ENCODE results near the gene ARL6IP4.
A peak's percentile ranks its signal among the peaks of the same experiment; 100 is the strongest.

ARL6IP4 gene

DNA sequence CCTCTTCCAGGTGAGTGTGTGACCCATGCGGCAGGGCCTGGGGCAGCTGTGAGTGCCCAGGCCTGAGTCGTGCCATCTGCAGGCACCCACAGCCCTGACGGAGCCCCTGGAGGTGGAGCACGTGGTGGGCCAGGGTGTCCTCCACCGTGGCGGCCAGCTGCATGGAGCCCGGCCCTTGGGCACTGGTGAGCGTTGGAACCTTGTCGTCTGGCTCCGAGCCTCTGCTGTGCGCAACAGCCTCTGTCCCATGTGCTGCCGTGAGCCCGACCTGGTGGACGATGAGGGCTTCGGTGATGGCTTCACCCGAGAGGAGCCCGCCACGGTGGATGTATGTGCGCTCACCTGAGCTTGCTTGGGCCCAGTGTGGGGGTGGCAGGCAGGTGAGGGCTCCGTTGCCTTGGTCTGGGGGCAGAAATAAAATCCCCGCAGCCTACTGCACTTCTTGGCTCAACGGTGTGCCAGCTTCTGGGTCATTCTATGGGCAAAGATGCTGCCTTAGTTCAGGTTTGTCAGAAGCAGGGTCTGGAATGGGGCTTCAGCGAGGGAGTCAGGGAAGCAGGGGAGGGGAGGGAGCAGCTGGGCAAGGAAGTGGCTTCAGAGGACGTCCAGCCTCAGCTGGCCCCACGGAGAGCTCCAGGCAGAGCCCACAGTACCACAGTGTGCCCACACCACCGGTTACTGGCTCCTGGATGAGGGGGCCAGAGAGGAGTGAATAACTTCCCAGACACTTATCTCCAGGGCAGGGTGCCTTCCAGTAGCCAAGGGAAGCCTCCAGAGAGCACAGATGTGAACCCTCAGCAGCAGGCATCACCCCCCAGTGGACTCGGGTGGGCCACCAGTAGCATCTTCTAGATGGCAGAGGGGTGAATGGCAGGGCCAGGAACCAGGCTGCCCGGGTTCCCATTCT, 1.2 kb upstream of the ARL6IP4 start:
- Histone ChIP-seq H3K27ac (peak overlapping the region in 1 of 2 donors; percentile 87), H3K4me3 (peak overlapping the region; percentile 88)
- no peak for DNase-seq (ENCODE audit: low spot score)
- TF ChIP-seq, protein P1, sequence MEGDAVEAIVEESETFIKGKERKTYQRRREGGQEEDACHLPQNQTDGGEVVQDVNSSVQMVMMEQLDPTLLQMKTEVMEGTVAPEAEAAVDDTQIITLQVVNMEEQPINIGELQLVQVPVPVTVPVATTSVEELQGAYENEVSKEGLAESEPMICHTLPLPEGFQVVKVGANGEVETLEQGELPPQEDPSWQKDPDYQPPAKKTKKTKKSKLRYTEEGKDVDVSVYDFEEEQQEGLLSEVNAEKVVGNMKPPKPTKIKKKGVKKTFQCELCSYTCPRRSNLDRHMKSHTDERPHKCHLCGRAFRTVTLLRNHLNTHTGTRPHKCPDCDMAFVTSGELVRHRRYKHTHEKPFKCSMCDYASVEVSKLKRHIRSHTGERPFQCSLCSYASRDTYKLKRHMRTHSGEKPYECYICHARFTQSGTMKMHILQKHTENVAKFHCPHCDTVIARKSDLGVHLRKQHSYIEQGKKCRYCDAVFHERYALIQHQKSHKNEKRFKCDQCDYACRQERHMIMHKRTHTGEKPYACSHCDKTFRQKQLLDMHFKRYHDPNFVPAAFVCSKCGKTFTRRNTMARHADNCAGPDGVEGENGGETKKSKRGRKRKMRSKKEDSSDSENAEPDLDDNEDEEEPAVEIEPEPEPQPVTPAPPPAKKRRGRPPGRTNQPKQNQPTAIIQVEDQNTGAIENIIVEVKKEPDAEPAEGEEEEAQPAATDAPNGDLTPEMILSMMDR (IDR thresholded peaks at IDR 0.05): no peak

DNA sequence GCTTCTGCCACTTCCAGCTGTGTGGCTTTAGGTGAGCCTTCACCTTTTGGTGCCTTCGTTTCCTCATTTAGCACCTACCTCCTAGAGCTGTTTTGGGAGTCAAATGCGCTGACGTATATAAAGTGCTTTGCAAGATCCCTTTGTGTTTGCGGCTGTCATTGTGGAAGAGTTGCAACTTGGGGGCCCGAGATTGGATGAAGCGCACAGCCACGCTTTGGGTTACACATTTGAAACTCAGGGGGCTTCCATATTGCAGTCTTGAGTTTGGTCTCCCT, 636 bp upstream of the ARL6IP4 start:
- TF ChIP-seq, protein P1 (IDR thresholded peaks at IDR 0.05): no peak
- Histone ChIP-seq H3K27ac (peak overlapping the region; percentile 83 to 87), H3K4me3 (peak overlapping the region; percentile 88)
- DNase-seq (ENCODE audit: low spot score): no peak

DNA sequence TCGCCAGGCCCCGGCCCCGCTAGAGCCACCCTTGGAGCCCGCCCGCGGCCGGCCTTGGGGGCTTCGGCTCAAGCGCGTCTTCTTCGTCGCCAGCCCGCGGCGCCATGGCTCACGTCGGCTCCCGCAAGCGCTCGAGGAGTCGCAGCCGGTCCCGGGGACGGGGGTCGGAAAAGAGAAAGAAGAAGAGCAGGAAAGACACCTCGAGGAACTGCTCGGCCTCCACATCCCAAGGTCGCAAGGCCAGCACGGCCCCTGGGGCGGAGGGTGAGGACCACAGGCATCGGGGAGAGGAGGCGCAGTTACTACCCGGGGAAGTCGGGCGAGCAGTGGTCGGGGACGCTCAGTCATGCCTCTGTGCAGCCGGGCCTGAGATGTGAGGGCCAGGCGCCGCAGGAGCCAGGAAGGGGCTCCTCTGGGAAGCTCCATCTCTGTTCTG, 573 bp downstream of the ARL6IP4 start:
- TF ChIP-seq, protein P1 (IDR thresholded peaks at IDR 0.05): no peak
- DNase-seq (ENCODE audit: low spot score): no peak
- Histone ChIP-seq H3K27ac (peak overlapping the region; percentile 83 to 87), H3K4me3 (peak overlapping the region; percentile 88)

DNA sequence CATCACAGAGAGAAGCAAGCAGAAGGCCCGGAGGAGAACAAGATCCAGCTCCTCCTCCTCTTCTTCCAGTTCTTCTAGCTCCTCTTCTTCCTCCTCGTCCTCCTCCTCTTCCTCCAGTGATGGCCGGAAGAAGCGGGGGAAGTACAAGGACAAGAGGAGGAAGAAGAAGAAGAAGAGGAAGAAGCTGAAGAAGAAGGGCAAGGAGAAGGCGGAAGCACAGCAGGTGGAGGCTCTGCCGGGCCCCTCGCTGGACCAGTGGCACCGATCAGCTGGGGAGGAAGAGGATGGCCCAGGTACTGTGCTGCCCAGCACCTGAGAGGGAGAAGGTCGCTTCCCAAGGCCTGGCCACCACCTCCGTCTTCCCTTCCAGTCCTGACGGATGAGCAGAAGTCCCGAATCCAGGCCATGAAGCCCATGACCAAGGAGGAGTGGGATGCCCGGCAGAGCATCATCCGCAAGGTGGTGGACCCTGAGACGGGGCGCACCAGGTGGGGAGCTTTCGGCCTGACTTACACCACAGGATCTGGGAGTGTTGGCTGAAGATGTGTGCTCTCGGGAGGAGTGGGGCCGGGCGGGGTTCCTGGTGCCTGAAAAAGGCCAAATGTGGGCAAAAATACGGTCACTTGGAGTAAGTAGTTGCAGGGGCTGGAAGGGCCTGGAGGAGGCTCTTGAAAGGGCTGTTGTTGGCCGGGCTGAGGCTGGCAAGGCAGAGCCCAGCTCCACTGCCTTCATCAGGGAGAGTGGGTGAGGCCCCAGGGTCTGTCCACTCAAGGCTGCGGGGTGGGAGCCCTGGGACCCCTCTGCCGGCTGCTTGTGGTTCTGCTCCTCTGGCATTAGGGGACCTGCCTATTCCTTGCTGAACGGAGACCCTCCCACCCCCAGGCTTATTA, 1.4 kb downstream of the ARL6IP4 start:
- DNase-seq (ENCODE audit: low spot score): no peak
- H3K27ac ChIP-seq: peak overlapping the region; percentile 83 to 87
- TF ChIP-seq, protein P1 (IDR thresholded peaks at IDR 0.05): no peak
- peak overlapping the region; percentile 88 for H3K4me3 ChIP-seq

DNA sequence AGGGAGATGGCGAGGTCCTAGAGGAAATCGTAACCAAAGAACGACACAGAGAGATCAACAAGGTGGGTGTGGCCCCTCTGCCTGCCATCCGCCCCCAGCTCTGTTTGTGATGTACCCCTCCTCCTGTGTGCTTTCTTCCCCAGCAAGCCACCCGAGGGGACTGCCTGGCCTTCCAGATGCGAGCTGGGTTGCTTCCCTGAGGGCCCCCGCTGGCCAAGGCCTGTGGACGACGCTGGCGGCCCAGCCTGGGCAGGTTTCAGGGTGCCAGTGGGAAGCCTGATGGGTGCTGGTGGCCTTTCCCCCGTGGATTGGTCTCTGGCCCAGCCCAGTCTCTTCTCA, 2.0 kb downstream of the ARL6IP4 start:
- H3K4me3 ChIP-seq: peak overlapping the region; percentile 88
- DNase-seq (ENCODE audit: low spot score): no peak
- peak overlapping the region; percentile 83 to 87 for H3K27ac ChIP-seq
- TF ChIP-seq, protein P1 (IDR thresholded peaks at IDR 0.05): no peak

DNA sequence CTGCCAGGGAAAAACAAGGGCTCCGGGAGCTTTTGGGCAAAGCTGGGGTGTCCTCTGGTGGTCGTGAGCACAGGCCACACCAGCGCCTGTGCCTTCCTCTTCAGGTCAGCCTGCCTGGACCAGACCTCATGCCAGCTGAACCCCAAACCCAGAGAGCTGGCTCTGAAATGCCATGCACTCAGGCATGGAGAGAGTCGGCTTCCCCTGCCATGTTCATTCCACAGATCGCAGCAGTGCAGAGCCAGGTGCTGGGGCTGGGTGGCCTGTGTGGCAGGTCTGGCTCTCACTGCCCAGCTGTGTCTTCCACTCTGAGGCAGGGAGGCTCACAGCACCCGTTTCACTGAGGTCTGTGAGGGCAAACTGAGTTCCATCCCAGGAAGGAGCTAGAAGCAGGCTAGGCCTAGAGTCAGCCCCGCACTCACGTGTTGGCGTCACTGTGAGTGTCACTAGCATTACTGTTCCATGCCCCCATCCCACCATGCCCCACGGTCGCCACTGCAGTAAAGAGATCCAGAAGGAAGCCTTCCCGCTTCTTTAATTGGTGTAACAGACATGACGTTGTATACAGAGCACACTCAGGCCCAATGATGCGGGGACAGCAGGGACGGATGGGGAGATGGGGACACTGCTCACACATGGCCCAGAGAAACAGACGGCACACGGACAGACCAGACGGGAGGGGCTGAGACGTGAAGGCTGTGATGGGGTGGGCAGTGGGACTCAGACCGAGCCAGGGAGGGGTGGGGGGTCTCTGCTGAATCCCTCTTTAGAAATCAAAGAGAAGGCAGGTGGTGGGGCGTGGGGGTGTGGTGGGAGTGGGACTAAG, 2.7 kb downstream of the ARL6IP4 start:
- Histone ChIP-seq H3K27ac (peak overlapping the region; percentile 83 to 87), H3K4me3 (peak overlapping the region; percentile 57)
- DNase-seq (ENCODE audit: low spot score): no peak
- TF ChIP-seq, protein P1 (IDR thresholded peaks at IDR 0.05): no peak
